Endodermal cell (in vitro differentiated cells): ENCODE data around the gene NDRG3. TPM values are rescaled to one million over a fixed set of nuclear protein-coding genes. Genes with fewer than 3 reads are reported as not detected.

Experiments
- DNase-seq: peaks from one replicate; pipeline ENCODE4 v3.0.0-alpha.2; 2017
- H3K27ac ChIP-seq: 2 replicates; pipeline ENCODE4 v1.5.1; 2013; ENCODE audit warnings: mild to moderate bottlenecking, low read depth, low read length, moderate library complexity
- H3K27me3 ChIP-seq: 2 replicates; pipeline ENCODE4 v1.6.1; 2013; ENCODE audit warnings: mild to moderate bottlenecking, low read length, moderate library complexity; ENCODE audit not compliant: insufficient read depth, control insufficient read depth, poor library complexity, severe bottlenecking
- H3K36me3 ChIP-seq: 2 replicates; pipeline ENCODE4 v1.7.0; 2013; ENCODE audit warnings: mild to moderate bottlenecking, low read length, moderate library complexity; ENCODE audit not compliant: control insufficient read depth, insufficient read depth
- H3K4me1 ChIP-seq: one replicate; pipeline ENCODE4 v1.7.0; 2013; ENCODE audit warnings: low read length; ENCODE audit not compliant: control insufficient read depth, insufficient read depth
- H3K4me3 ChIP-seq: 2 replicates; pipeline ENCODE4 v1.5.1; 2013; ENCODE audit warnings: mild to moderate bottlenecking, low read length, moderate library complexity
- H3K9ac ChIP-seq: 2 replicates; pipeline ENCODE4 v1.6.1; 2013; ENCODE audit warnings: mild to moderate bottlenecking, low read length, moderate library complexity; ENCODE audit not compliant: poor library complexity, severe bottlenecking; ENCODE audit errors: extremely low read depth
- H3K9me3 ChIP-seq: 2 replicates; pipeline ENCODE4 v1.6.1; 2013; ENCODE audit warnings: mild to moderate bottlenecking, low read length, moderate library complexity; ENCODE audit not compliant: control insufficient read depth
- H3K27ac Mint-ChIP-seq: 2 replicates; pipeline ENCODE4 v1.8.0; 2020; ENCODE audit warnings: mixed read lengths
- H3K27me3 Mint-ChIP-seq: 2 replicates; pipeline ENCODE4 v1.8.0; 2021; ENCODE audit warnings: mild to moderate bottlenecking, mixed read lengths; ENCODE audit not compliant: insufficient read depth
- H3K36me3 Mint-ChIP-seq: 2 replicates; pipeline ENCODE4 v1.8.0; 2020; ENCODE audit warnings: low read depth, mixed read lengths
- H3K4me1 Mint-ChIP-seq: 2 replicates; pipeline ENCODE4 v1.8.0; 2020; ENCODE audit warnings: mixed read lengths
- H3K4me3 Mint-ChIP-seq: 2 replicates; pipeline ENCODE4 v1.8.0; 2020; ENCODE audit warnings: mild to moderate bottlenecking, moderate library complexity, mixed read lengths
- H3K9me3 Mint-ChIP-seq: 2 replicates; pipeline ENCODE4 v1.8.0; 2020; ENCODE audit warnings: mild to moderate bottlenecking, mixed read lengths
- CTCF ChIP-seq: fragments of 200-600 bp; sonication (generic); conservative IDR thresholded peaks from 2 replicates; pipeline ENCODE4 v1.5.0; 2021; ENCODE audit warnings: antibody characterized with exemption, mild to moderate bottlenecking
- WGBS, 2 experiments: methylation state at CpG; one replicate each; pipeline versions ENCODE4 v1.1.5 to v1.1.7; 2013; ENCODE audit warnings: missing lambda C conversion rate in 2 of 2, mixed read lengths in 1 of 2; ENCODE audit not compliant: insufficient coverage in 1 of 2, insufficient read length in 1 of 2; 5-methylcytosine and 5-hydroxymethylcytosine counted together
- total RNA-seq, 2 donors: library from RNA; stranded (reverse); fragmentation: NEBNext Ultra II Directional in 1 of 2; extraction: Animal tissue kit (Norgen Biotek cat#: 25700) in 1 of 2; gene quantifications; 2 replicates in 1 of 2; 3 replicates in 1 of 2; pipeline ENCODE4 v1.2.1, GENCODE V29; 2021

The NDRG3 gene
- total RNA-seq, 2 donors from 2014 or later, result 24.6 to 26.1 TPM

- Histone ChIP-seq H3K4me3 (no peak overlapping the region), H3K9me3 (no peaks in the 10 kb centered on the region), H3K27me3 (no peaks in the 10 kb centered on the region), H3K27ac (no peak overlapping the region), H3K4me1 (no peaks in the 10 kb centered on the region), H3K36me3 (peaks cover 63% of the 10 kb centered on the region), H3K9ac (no peak overlapping the region)
- peak; percentile 86 for TF ChIP-seq CTCF
- Mint-ChIP-seq H3K4me1 (no peaks in the 10 kb centered on the region), H3K36me3 (peaks cover 46% of the 10 kb centered on the region), H3K9me3 (no peaks in the 10 kb centered on the region), H3K4me3 (no peak overlapping the region), H3K27me3 (no peaks in the 10 kb centered on the region), H3K27ac (no peak overlapping the region)
- WGBS, 2 experiments, result 10 to 52% methylated on average over 1 to 2 of the region's 2 CpGs
- DNase-seq, result peak; percentile 86
Measured at GRCh38 chr20:36754656-36755222, 8.8 kb upstream of the NDRG3 start.

GRCh38 chr20:36752582-36752981, 6.7 kb upstream of the NDRG3 start:
- H3K4me3 Mint-ChIP-seq, result no peak overlapping the region
- H3K27me3 ChIP-seq, result no peaks in the 10 kb centered on the region
- no peak overlapping the region for H3K4me3 ChIP-seq
- H3K36me3 Mint-ChIP-seq, result peaks cover 41% of the 10 kb centered on the region
- H3K4me1 ChIP-seq, result no peaks in the 10 kb centered on the region
- H3K27me3 Mint-ChIP-seq, result no peaks in the 10 kb centered on the region
- H3K9ac ChIP-seq, result no peak overlapping the region
- DNase-seq, result no peak
- H3K4me1 Mint-ChIP-seq, result no peaks in the 10 kb centered on the region
- H3K36me3 ChIP-seq, result peaks cover 55% of the 10 kb centered on the region
- H3K9me3 Mint-ChIP-seq, result no peaks in the 10 kb centered on the region
- H3K27ac ChIP-seq, result no peak overlapping the region
- no peaks in the 10 kb centered on the region for H3K9me3 ChIP-seq
- no peak for TF ChIP-seq CTCF
- 89 to 96% methylated on average over 5 of the region's 5 CpGs for WGBS, 2 experiments
- H3K27ac Mint-ChIP-seq, result no peak overlapping the region

GRCh38 chr20:36745234-36745926, 510 bp downstream of the NDRG3 start:
- TF ChIP-seq CTCF, result no peak
- Mint-ChIP-seq H3K27me3 (no peaks in the 10 kb centered on the region), H3K4me3 (peak overlapping the region; percentile 77), H3K27ac (peak overlapping the region; percentile 84), H3K4me1 (peaks cover 14% of the 10 kb centered on the region), H3K9me3 (no peaks in the 10 kb centered on the region), H3K36me3 (no peaks in the 10 kb centered on the region)
- Histone ChIP-seq H3K9me3 (no peaks in the 10 kb centered on the region), H3K27ac (no peak overlapping the region), H3K4me1 (no peaks in the 10 kb centered on the region), H3K9ac (peak overlapping the region; percentile 38), H3K4me3 (peak overlapping the region; percentile 93), H3K36me3 (no peaks in the 10 kb centered on the region), H3K27me3 (no peaks in the 10 kb centered on the region)
- no peak for DNase-seq
- WGBS, 2 experiments, result 6 to 8% methylated on average over 20 to 44 of the region's 44 CpGs
